CD8-positive, alpha-beta memory T cell (primary cell): ENCODE measurements around the gene INIP. TPM values are rescaled to one million over a fixed set of nuclear protein-coding genes. Genes with fewer than 3 reads are reported as not detected.

Experiments used
- CTCF ChIA-PET: fragments of 350-600 bp; sonication (Branson Sonifier 250); formaldehyde crosslinking; loops from one replicate; lab custom pipeline; 2021; ENCODE audit warnings: antibody characterized with exemption; lab: Charles Lee
- POLR2A ChIA-PET: fragments of 350-600 bp; sonication (Branson Sonifier 250); formaldehyde crosslinking; loops from one replicate; lab custom pipeline; 2021; ENCODE audit warnings: antibody characterized with exemption; lab: Charles Lee
- DNase-seq, 5 donors: peaks; one replicate each; pipeline versions ENCODE4 v3.0.0 to v3.0.0-alpha.2; 2020 to 2022; ENCODE audit warnings: mixed read lengths in 1 of 5
- H3K27ac ChIP-seq: one replicate; pipeline ENCODE4 v1.7.0; 2013; ENCODE audit warnings: low read depth, mild to moderate bottlenecking, low read length, moderate library complexity
- H3K27me3 ChIP-seq: 2 replicates; pipeline ENCODE4 v1.7.0; 2013; ENCODE audit warnings: low read length, mild to moderate bottlenecking; ENCODE audit not compliant: insufficient read depth, poor library complexity, severe bottlenecking
- H3K36me3 ChIP-seq: 2 replicates; pipeline ENCODE4 v1.7.0; 2013; ENCODE audit warnings: mild to moderate bottlenecking, low read length, moderate library complexity; ENCODE audit not compliant: insufficient read depth
- H3K4me1 ChIP-seq: 2 replicates; pipeline ENCODE4 v1.7.0; 2013; ENCODE audit warnings: mild to moderate bottlenecking, low read length, moderate library complexity; ENCODE audit not compliant: insufficient read depth
- H3K4me3 ChIP-seq: 2 replicates; pipeline ENCODE4 v1.7.0; 2013; ENCODE audit warnings: mild to moderate bottlenecking, low read length
- H3K9me3 ChIP-seq: 2 replicates; pipeline ENCODE4 v1.7.0; 2013; ENCODE audit warnings: mild to moderate bottlenecking, low read length
- H3K27ac Mint-ChIP-seq, 8 donors: one replicate each; pipeline ENCODE4 v1.8.0; 2020 to 2021; ENCODE audit warnings: mixed read lengths in 8 of 8, mild to moderate bottlenecking in 6 of 8, inconsistent platforms in 3 of 8, moderate library complexity in 3 of 8
- H3K27me3 Mint-ChIP-seq, 2 donors: one replicate each; pipeline ENCODE4 v1.8.0; 2020 to 2021; ENCODE audit warnings: mixed read lengths in 2 of 2, mild to moderate bottlenecking in 1 of 2, moderate library complexity in 1 of 2
- H3K36me3 Mint-ChIP-seq, 3 donors: one replicate each; pipeline ENCODE4 v1.8.0; 2020 to 2021; ENCODE audit warnings: mixed read lengths in 3 of 3, inconsistent platforms in 1 of 3, mild to moderate bottlenecking in 1 of 3
- H3K4me1 Mint-ChIP-seq, 3 donors: one replicate each; pipeline ENCODE4 v1.8.0; 2020 to 2021; ENCODE audit warnings: mixed read lengths in 3 of 3, inconsistent platforms in 1 of 3, mild to moderate bottlenecking in 1 of 3
- H3K4me3 Mint-ChIP-seq, 7 donors: one replicate each; pipeline ENCODE4 v1.8.0; 2020 to 2021; ENCODE audit warnings: mixed read lengths in 7 of 7, mild to moderate bottlenecking in 6 of 7, moderate library complexity in 4 of 7, inconsistent platforms in 2 of 7
- H3K9me3 Mint-ChIP-seq, 5 donors: one replicate each; pipeline ENCODE4 v1.8.0; 2020 to 2022; ENCODE audit warnings: mixed read lengths in 5 of 5, mild to moderate bottlenecking in 3 of 5, moderate library complexity in 2 of 5, inconsistent platforms in 1 of 5
- polyA plus RNA-seq: library from polyadenylated mRNA; unstranded; fragments of 300-500 nt; fragmentation: Illumina TruSeq; gene quantifications from one replicate; pipeline ENCODE4 v1.2.3, GENCODE V29; 2021
- total RNA-seq, 2 experiments: library from RNA; stranded (reverse); gene quantifications; one replicate each; pipeline ENCODE4 v1.2.3, GENCODE V29; 2021

The INIP gene
- total and polyA plus RNA-seq, 3 experiments from 2014 or later = 40.2 to 47.9 (median 44.9) TPM

- H3K9me3 Mint-ChIP-seq = no peaks in the 10 kb centered on the region
- peaks cover 74 to 91% (median 90%) of the 10 kb centered on the region in 3 donors for H3K4me1 Mint-ChIP-seq
- H3K27me3 Mint-ChIP-seq = no peaks in the 10 kb centered on the region
- ChIA-PET POLR2A (no interaction called here), CTCF (interaction anchor here (1.0 kb wide), 1 partner anchor 40 kb away, joined by 3 read pairs; the partner anchor contains the start of gene INIP)
- DNase-seq = no peak
- peaks cover 0 to 3% (median 2%) of the 10 kb centered on the region in 3 donors for H3K36me3 Mint-ChIP-seq
- H3K4me3 ChIP-seq = no peak overlapping the region
- peak overlapping the region in 1 of 8 donors; percentile 5 for H3K27ac Mint-ChIP-seq
- no peaks in the 10 kb centered on the region for H3K9me3 ChIP-seq
- peaks cover 37% of the 10 kb centered on the region for H3K4me1 ChIP-seq
- peak overlapping the region in 1 of 7 donors; percentile 26 for H3K4me3 Mint-ChIP-seq
- H3K27ac ChIP-seq = no peak overlapping the region
- no peaks in the 10 kb centered on the region for H3K36me3 ChIP-seq
- H3K27me3 ChIP-seq = no peaks in the 10 kb centered on the region
Measured at GRCh38 chr9:112757940-112758339, 40.0 kb upstream of the INIP start.

DNA sequence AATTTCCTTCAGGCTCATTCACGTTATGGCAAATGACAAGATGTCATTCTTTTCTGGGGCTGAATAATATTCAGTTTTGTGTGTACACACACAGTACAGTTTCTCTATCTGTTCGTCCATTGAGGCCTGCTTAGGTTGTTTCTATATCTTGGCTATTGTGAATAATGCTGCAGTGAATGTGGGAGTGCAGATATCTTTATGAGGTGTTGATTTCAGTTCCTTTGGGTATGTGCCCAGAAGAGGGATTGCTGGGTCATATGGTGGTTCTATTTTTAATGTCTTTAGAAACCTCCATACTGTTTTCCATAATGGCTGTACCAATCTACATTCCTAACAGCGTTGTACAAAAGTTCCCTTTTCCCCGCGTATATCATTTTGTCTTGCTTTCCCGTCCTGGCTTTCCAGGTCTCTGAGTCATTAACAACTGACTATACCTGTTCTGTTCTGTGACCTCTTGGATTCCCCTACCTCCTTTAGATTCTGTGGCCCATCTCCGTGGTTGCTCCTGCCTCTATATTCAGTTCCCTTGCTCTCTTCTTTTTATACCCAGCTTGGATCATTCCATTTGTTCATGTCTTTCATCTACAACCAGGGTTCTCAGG, 39.5 kb upstream of the INIP start:
- H3K4me3 Mint-ChIP-seq = peak overlapping the region in 1 of 7 donors; percentile 26
- ChIA-PET POLR2A (no interaction called here), CTCF (interaction anchor here (1.0 kb wide), 1 partner anchor 39 kb away, joined by 3 read pairs; the partner anchor contains the start of gene INIP)
- H3K4me1 ChIP-seq = peaks cover 42% of the 10 kb centered on the region
- peaks cover 0 to 3% (median 2%) of the 10 kb centered on the region in 3 donors for H3K36me3 Mint-ChIP-seq
- H3K36me3 ChIP-seq = no peaks in the 10 kb centered on the region
- peak overlapping the region in 1 of 8 donors; percentile 7 for H3K27ac Mint-ChIP-seq
- no peaks in the 10 kb centered on the region for H3K27me3 Mint-ChIP-seq
- no peak overlapping the region for H3K4me3 ChIP-seq
- no peak for DNase-seq
- H3K9me3 ChIP-seq = no peaks in the 10 kb centered on the region
- peaks cover 76 to 94% (median 91%) of the 10 kb centered on the region in 3 donors for H3K4me1 Mint-ChIP-seq
- no peaks in the 10 kb centered on the region for H3K27me3 ChIP-seq
- H3K27ac ChIP-seq = no peak overlapping the region
- H3K9me3 Mint-ChIP-seq = no peaks in the 10 kb centered on the region

GRCh38 chr9:112755675-112756074, 37.8 kb upstream of the INIP start:
- Mint-ChIP-seq H3K4me1 (peaks cover 73 to 87% (median 85%) of the 10 kb centered on the region in 3 donors), H3K27ac (peak overlapping the region in 2 of 8 donors; percentile 52 to 88), H3K4me3 (peak overlapping the region in 3 of 7 donors; percentile 1 to 85 (median 68)), H3K36me3 (peaks cover 0 to 3% (median 3%) of the 10 kb centered on the region in 3 donors), H3K9me3 (no peaks in the 10 kb centered on the region), H3K27me3 (no peaks in the 10 kb centered on the region)
- H3K27me3 ChIP-seq = no peaks in the 10 kb centered on the region
- no peak overlapping the region for H3K4me3 ChIP-seq
- CTCF ChIA-PET = no interaction called here
- DNase-seq = no peak
- POLR2A ChIA-PET = no interaction called here
- no peaks in the 10 kb centered on the region for H3K9me3 ChIP-seq
- no peak overlapping the region for H3K27ac ChIP-seq
- no peaks in the 10 kb centered on the region for H3K36me3 ChIP-seq
- peaks cover 53% of the 10 kb centered on the region for H3K4me1 ChIP-seq

- H3K4me3 ChIP-seq = no peak overlapping the region
- POLR2A ChIA-PET = no interaction called here
- H3K27ac ChIP-seq = no peak overlapping the region
- H3K36me3 Mint-ChIP-seq = peaks cover 0 to 7% (median 3%) of the 10 kb centered on the region in 3 donors
- no peaks in the 10 kb centered on the region for H3K27me3 ChIP-seq
- H3K4me1 ChIP-seq = peaks cover 53% of the 10 kb centered on the region
- no peaks in the 10 kb centered on the region for H3K9me3 ChIP-seq
- no peak for DNase-seq
- H3K4me1 Mint-ChIP-seq = peaks cover 70 to 84% (median 82%) of the 10 kb centered on the region in 3 donors
- no peaks in the 10 kb centered on the region for H3K27me3 Mint-ChIP-seq
- H3K9me3 Mint-ChIP-seq = no peaks in the 10 kb centered on the region
- H3K36me3 ChIP-seq = no peaks in the 10 kb centered on the region
- H3K27ac Mint-ChIP-seq = peak overlapping the region in 7 of 8 donors; percentile 6 to 93 (median 77)
- peak overlapping the region; percentile 40 to 68 (median 62) for H3K4me3 Mint-ChIP-seq
- CTCF ChIA-PET = interaction anchor here (0.7 kb wide), 1 partner anchor 416 kb away, joined by 3 read pairs; no protein-coding TSS in a partner anchor
Measured at GRCh38 chr9:112755016-112755427, 37.1 kb upstream of the INIP start.

DNA sequence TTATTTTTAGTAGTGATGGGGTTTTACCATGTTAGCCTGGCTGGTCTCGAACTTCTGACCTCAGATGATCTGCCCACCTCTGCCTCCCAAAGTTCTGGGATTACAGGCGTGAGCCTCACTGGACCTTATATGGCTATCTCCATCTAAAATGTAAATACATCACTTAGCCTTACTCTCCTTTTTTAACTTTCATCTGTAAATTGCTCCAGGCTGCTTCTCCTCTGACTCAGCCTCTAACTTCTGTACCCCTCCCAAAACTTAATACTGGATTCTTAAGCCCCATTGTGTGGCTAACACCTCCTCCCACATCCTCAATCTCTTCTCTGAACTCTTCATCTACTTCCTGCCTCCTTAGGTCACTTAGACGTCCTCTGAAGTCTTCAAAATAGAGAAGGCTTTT, 36.7 kb upstream of the INIP start:
- Histone ChIP-seq H3K27ac (no peak overlapping the region), H3K27me3 (no peaks in the 10 kb centered on the region), H3K36me3 (no peaks in the 10 kb centered on the region), H3K4me3 (no peak overlapping the region), H3K4me1 (peaks cover 53% of the 10 kb centered on the region), H3K9me3 (no peaks in the 10 kb centered on the region)
- ChIA-PET POLR2A (no interaction called here), CTCF (interaction anchor here (0.7 kb wide), 1 partner anchor 415 kb away, joined by 3 read pairs; no protein-coding TSS in a partner anchor)
- peaks cover 71 to 84% (median 82%) of the 10 kb centered on the region in 3 donors for H3K4me1 Mint-ChIP-seq
- peaks cover 0 to 8% (median 3%) of the 10 kb centered on the region in 3 donors for H3K36me3 Mint-ChIP-seq
- peak overlapping the region; percentile 40 to 68 (median 62) for H3K4me3 Mint-ChIP-seq
- peak overlapping the region; percentile 6 to 93 (median 68) for H3K27ac Mint-ChIP-seq
- no peaks in the 10 kb centered on the region for H3K9me3 Mint-ChIP-seq
- peak in 4 of 5 donors; percentile 33 to 76 (median 62) for DNase-seq
- no peaks in the 10 kb centered on the region for H3K27me3 Mint-ChIP-seq

DNA sequence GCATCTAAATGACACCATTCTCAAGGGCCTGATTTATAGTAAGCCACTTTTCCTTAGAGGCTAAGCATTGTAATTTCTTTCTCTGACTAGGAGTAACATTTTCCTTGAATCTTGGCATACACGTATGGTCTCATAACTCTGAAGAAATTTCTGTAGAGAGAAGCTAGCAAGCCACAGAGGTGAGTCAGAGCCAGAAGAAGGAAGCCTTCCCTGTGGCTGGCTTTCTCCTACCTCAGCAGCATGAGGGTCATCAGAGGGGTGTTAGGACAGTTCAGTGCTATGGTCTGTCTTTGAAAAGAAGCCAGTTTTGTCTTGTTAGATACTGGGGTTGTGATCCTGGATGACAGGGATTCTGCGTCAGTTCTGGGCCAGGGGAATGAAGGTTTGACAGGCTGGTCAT, 35.8 kb upstream of the INIP start:
- Histone ChIP-seq H3K4me1 (peaks cover 57% of the 10 kb centered on the region), H3K27ac (no peak overlapping the region), H3K9me3 (no peaks in the 10 kb centered on the region), H3K27me3 (no peaks in the 10 kb centered on the region), H3K4me3 (no peak overlapping the region), H3K36me3 (no peaks in the 10 kb centered on the region)
- H3K27me3 Mint-ChIP-seq = no peaks in the 10 kb centered on the region
- peak overlapping the region; percentile 18 to 89 (median 56) for H3K27ac Mint-ChIP-seq
- H3K9me3 Mint-ChIP-seq = no peaks in the 10 kb centered on the region
- H3K4me1 Mint-ChIP-seq = peaks cover 72 to 86% (median 84%) of the 10 kb centered on the region in 3 donors
- peak overlapping the region; percentile 36 to 68 (median 57) for H3K4me3 Mint-ChIP-seq
- DNase-seq = no peak
- peaks cover 0 to 5% (median 0%) of the 10 kb centered on the region in 3 donors for H3K36me3 Mint-ChIP-seq
- CTCF ChIA-PET = no interaction called here
- POLR2A ChIA-PET = interaction anchor here (0.6 kb wide), 1 partner anchor 9 kb away, joined by 5 read pairs; no protein-coding TSS in a partner anchor

- no peaks in the 10 kb centered on the region for H3K9me3 ChIP-seq
- CTCF ChIA-PET = interaction anchor here (0.6 to 1.6 kb wide), 3 partner anchors 283 to 373 kb away, joined by 3 to 4 read pairs (median 3); no protein-coding TSS in a partner anchor
- no peaks in the 10 kb centered on the region for H3K9me3 Mint-ChIP-seq
- POLR2A ChIA-PET = no interaction called here
- DNase-seq = no peak
- H3K4me1 ChIP-seq = peaks cover 57% of the 10 kb centered on the region
- no peak overlapping the region for H3K4me3 ChIP-seq
- peak overlapping the region; percentile 82 to 92 (median 89) for H3K4me3 Mint-ChIP-seq
- H3K4me1 Mint-ChIP-seq = peaks cover 70 to 84% (median 83%) of the 10 kb centered on the region in 3 donors
- peaks cover 0 to 5% (median 0%) of the 10 kb centered on the region in 3 donors for H3K36me3 Mint-ChIP-seq
- no peak overlapping the region for H3K27ac ChIP-seq
- H3K36me3 ChIP-seq = no peaks in the 10 kb centered on the region
- no peaks in the 10 kb centered on the region for H3K27me3 Mint-ChIP-seq
- no peaks in the 10 kb centered on the region for H3K27me3 ChIP-seq
- peak overlapping the region in 6 of 8 donors; percentile 11 to 89 (median 53) for H3K27ac Mint-ChIP-seq
Measured at GRCh38 chr9:112752334-112753125, 34.6 kb upstream of the INIP start.
